B cell (primary cell): ENCODE measurements around the gene NRROS. TPM values are rescaled to one million over a fixed set of nuclear protein-coding genes. Genes with fewer than 3 reads are reported as not detected.

Experiments
- ATAC-seq: fragments of 200-7000 bp; cut with Tn5 transposase; one replicate; pipeline ENCODE4 v1.10.0; 2021; ENCODE audit warnings: low read depth, mild to moderate bottlenecking, moderate number of reproducible peaks, moderate library complexity
- CTCF ChIA-PET: fragments of 350-600 bp; sonication (Branson Sonifier 250); formaldehyde crosslinking; loops from one replicate; lab custom pipeline; 2021; ENCODE audit warnings: antibody characterized with exemption, inconsistent platforms; lab: Charles Lee
- POLR2A ChIA-PET: fragments of 350-600 bp; sonication (Branson Sonifier 250); formaldehyde crosslinking; loops from one replicate; lab custom pipeline; 2021; ENCODE audit warnings: antibody characterized with exemption; lab: Charles Lee
- DNase-seq: peaks from one replicate; pipeline ENCODE4 v3.0.0; 2013
- H2AFZ ChIP-seq: 2 replicates; pipeline ENCODE4 v1.6.1; 2012; ENCODE audit warnings: mild to moderate bottlenecking, low read depth, low read length; ENCODE audit not compliant: insufficient read depth, poor library complexity, severe bottlenecking
- H3K27ac ChIP-seq, 2 donors: 1 replicate in 1 of 2; 2 replicates in 1 of 2; pipeline ENCODE4 v1.5.1; 2012 to 2013; ENCODE audit warnings: low read length in 2 of 2, mild to moderate bottlenecking in 2 of 2, moderate library complexity in 1 of 2
- H3K27me3 ChIP-seq, 4 experiments: fragments of 200-600 bp in 1 of 4; sonication (generic) in 1 of 4; replicated peaks in 1 of 4; 1 replicate in 2 of 4; 2 replicates in 2 of 4; pipeline versions ENCODE4 v1.6.1 to v1.7.0; 2013 to 2016; ENCODE audit warnings: low read length in 3 of 4, mild to moderate bottlenecking in 2 of 4, mixed read lengths in 1 of 4, moderate library complexity in 1 of 4; ENCODE audit not compliant: insufficient read depth in 4 of 4, control insufficient read depth in 3 of 4; ENCODE audit errors: control extremely low read depth in 1 of 4
- H3K36me3 ChIP-seq, 2 experiments: replicated peaks in 1 of 2; 1 replicate in 1 of 2; 2 replicates in 1 of 2; pipeline versions ENCODE4 v1.6.1 to v1.7.1; 2013; ENCODE audit warnings: low read length in 1 of 2; ENCODE audit not compliant: insufficient read depth in 2 of 2, control insufficient read depth in 1 of 2; ENCODE audit errors: control extremely low read depth in 1 of 2, extremely low read depth in 1 of 2
- H3K4me1 ChIP-seq, 2 donors: fragments of 200-600 bp in 1 of 2; sonication (generic) in 1 of 2; 1 replicate in 1 of 2; 2 replicates in 1 of 2; pipeline versions ENCODE4 v1.5.1 to v1.6.1; 2013 to 2017; ENCODE audit warnings: low read length in 2 of 2; ENCODE audit not compliant: control insufficient read depth in 2 of 2, insufficient read depth in 2 of 2
- H3K4me2 ChIP-seq: replicated peaks from 2 replicates; pipeline ENCODE3; 2012; ENCODE audit warnings: mild to moderate bottlenecking, low read depth, low read length; ENCODE audit not compliant: poor library complexity, severe bottlenecking
- H3K4me3 ChIP-seq, 5 experiments: fragments of 200-600 bp in 1 of 5; sonication (generic) in 1 of 5; 1 replicate in 3 of 5; 2 replicates in 2 of 5; pipeline versions ENCODE4 v1.5.1 to v1.7.0; 2011 to 2016; ENCODE audit warnings: low read length in 4 of 5, mild to moderate bottlenecking in 4 of 5, low read depth in 2 of 5, control low read depth in 1 of 5, moderate library complexity in 1 of 5; ENCODE audit not compliant: insufficient read depth in 1 of 5; ENCODE audit errors: control extremely low read depth in 1 of 5, extremely low read depth in 1 of 5
- H3K79me2 ChIP-seq: fragments of 200-600 bp; sonication (generic); one replicate; pipeline ENCODE4 v1.6.0; 2016; ENCODE audit warnings: low read length; ENCODE audit not compliant: control insufficient read depth, insufficient read depth
- H3K9ac ChIP-seq: fragments of 200-600 bp; sonication (generic); 2 replicates; pipeline ENCODE4 v1.6.1; 2017; ENCODE audit warnings: mild to moderate bottlenecking, low read length, moderate library complexity
- H3K9me3 ChIP-seq, 3 donors: one replicate each; pipeline versions ENCODE4 v1.6.1 to v1.7.1; 2013; ENCODE audit warnings: low read length in 2 of 3; ENCODE audit not compliant: control insufficient read depth in 2 of 3, insufficient read depth in 1 of 3; ENCODE audit errors: control extremely low read depth in 1 of 3
- H4K20me1 ChIP-seq: 2 replicates; pipeline ENCODE4 v1.6.0; 2012; ENCODE audit warnings: mild to moderate bottlenecking, low read length; ENCODE audit not compliant: insufficient read depth, control insufficient read depth, poor library complexity, severe bottlenecking
- H3K27ac Mint-ChIP-seq: one replicate; pipeline ENCODE4 v1.8.0; 2021; ENCODE audit warnings: mixed read lengths
- H3K27me3 Mint-ChIP-seq: one replicate; pipeline ENCODE4 v1.8.0; 2021; ENCODE audit warnings: mixed read lengths
- H3K4me1 Mint-ChIP-seq: one replicate; pipeline ENCODE4 v1.8.0; 2021; ENCODE audit warnings: mixed read lengths
- H3K4me3 Mint-ChIP-seq: one replicate; pipeline ENCODE4 v1.8.0; 2021; ENCODE audit warnings: mixed read lengths
- H3K9me3 Mint-ChIP-seq: one replicate; pipeline ENCODE4 v1.8.0; 2022; ENCODE audit warnings: mixed read lengths; ENCODE audit not compliant: insufficient read depth
- CTCF ChIP-seq: fragments of 200-600 bp; IDR thresholded peaks from one replicate; pipeline ENCODE4 v1.8.0; 2022; ENCODE audit warnings: antibody characterized with exemption, mild to moderate bottlenecking
- EZH2 ChIP-seq: IDR thresholded peaks from 2 replicates; pipeline ENCODE4 v1.6.1; 2012; ENCODE audit warnings: borderline replicate concordance, low read depth, mild to moderate bottlenecking, moderate library complexity, low read length; ENCODE audit not compliant: insufficient read depth, poor library complexity, severe bottlenecking
- WGBS: methylation state at CpG from one replicate; pipeline ENCODE4 v1.1.5; 2013; ENCODE audit warnings: missing lambda C conversion rate; ENCODE audit not compliant: insufficient coverage; 5-methylcytosine and 5-hydroxymethylcytosine counted together
- intact Hi-C: fragments of 100-400 bp; cut with micrococcal nuclease; formaldehyde crosslinking; loops from one replicate; pipeline ENCODE4 v1.10.0; 2022
- polyA plus RNA-seq: library from polyadenylated mRNA; depleted of rRNA; stranded (reverse); fragments of >200 nt; gene quantifications from 2 replicates; pipeline ENCODE4 v1.2.3, GENCODE V29; 2012
- total RNA-seq, 2 donors: library from RNA; stranded (reverse); fragments of 120-200 nt in 1 of 2; gene quantifications; 1 replicate in 1 of 2; 2 replicates in 1 of 2; pipeline versions ENCODE4 v1.2.3 to v1.2.4, GENCODE V29; 2013 to 2022

The NRROS gene
- total and polyA plus RNA-seq, 2 donors (not counting 1 experiment from before 2014, with no cell fraction given): 40.1 to 87.9 TPM

GRCh38 chr3:196627918-196628231 is 11.6 kb upstream of the NRROS start:
- TF ChIP-seq EZH2 (no peak), CTCF (no peak)
- Histone ChIP-seq H3K79me2 (no peaks in the 10 kb centered on the region), H3K36me3 (no peaks in the 10 kb centered on the region), H2AFZ (no peak overlapping the region), H3K4me1 (peaks cover 19 to 40% of the 10 kb centered on the region in 2 donors), H4K20me1 (no peaks in the 10 kb centered on the region), H3K9me3 (peaks cover 0 to 7% (median 0%) of the 10 kb centered on the region in 3 donors), H3K27ac (no peak overlapping the region), H3K4me3 (no peak overlapping the region), H3K27me3 (no peaks in the 10 kb centered on the region), H3K4me2 (no peak overlapping the region), H3K9ac (no peak overlapping the region)
- WGBS: 98% methylated on average over 8 of the region's 8 CpGs
- DNase-seq (no peak), ATAC-seq (no peak)
- ChIA-PET CTCF (interaction anchor here (3.0 kb wide), 1 partner anchor 19 kb away, joined by 21 read pairs; no protein-coding TSS in a partner anchor), POLR2A (no interaction called here)
- Mint-ChIP-seq H3K27ac (no peak overlapping the region), H3K4me1 (peaks cover 41% of the 10 kb centered on the region), H3K27me3 (no peaks in the 10 kb centered on the region), H3K9me3 (no peaks in the 10 kb centered on the region), H3K4me3 (no peak overlapping the region)
- intact Hi-C loops: no loop called here

GRCh38 chr3:196629228-196629627 is 10.3 kb upstream of the NRROS start:
- TF ChIP-seq CTCF (no peak), EZH2 (no peak)
- Histone ChIP-seq H3K27ac (no peak overlapping the region), H3K4me2 (no peak overlapping the region), H3K9ac (no peak overlapping the region), H3K4me1 (peaks cover 26 to 48% of the 10 kb centered on the region in 2 donors), H3K4me3 (no peak overlapping the region), H3K36me3 (no peaks in the 10 kb centered on the region), H3K9me3 (peaks cover 0 to 7% (median 0%) of the 10 kb centered on the region in 3 donors), H2AFZ (no peak overlapping the region), H4K20me1 (no peaks in the 10 kb centered on the region), H3K79me2 (no peaks in the 10 kb centered on the region), H3K27me3 (no peaks in the 10 kb centered on the region)
- DNase-seq (no peak), ATAC-seq (no peak)
- H3K9me3 Mint-ChIP-seq: no peaks in the 10 kb centered on the region
- H3K4me1 Mint-ChIP-seq: peaks cover 51% of the 10 kb centered on the region
- CTCF ChIA-PET: interaction anchor here (0.8 to 3.0 kb wide), 3 partner anchors 11 to 56 kb away, joined by 4 to 21 read pairs (median 4); no protein-coding TSS in a partner anchor
- WGBS: 56% methylated on average over 1 of the region's 2 CpGs
- no peak overlapping the region for H3K27ac Mint-ChIP-seq
- H3K27me3 Mint-ChIP-seq: no peaks in the 10 kb centered on the region
- POLR2A ChIA-PET: interaction anchor here (1.3 kb wide), 1 partner anchor 9 kb away, joined by 6 read pairs; no protein-coding TSS in a partner anchor
- intact Hi-C loops: no loop called here
- no peak overlapping the region for H3K4me3 Mint-ChIP-seq
